Thyroid gland (tissue), 4 donors: ENCODE results near the gene ABI2.

Source experiments
- CTCF ChIP-seq, 6 experiments: fragments of 200-600 bp in 3 of 6; fragments of 450-650 bp in 3 of 6; sonication (generic) in 3 of 6; IDR thresholded peaks; one replicate each; pipeline ENCODE4 v1.5.1; 2016 to 2019; ENCODE audit warnings: antibody characterized with exemption in 6 of 6, mild to moderate bottlenecking in 2 of 6, inconsistent platforms in 1 of 6, moderate library complexity in 1 of 6
- POLR2A ChIP-seq, 2 donors: fragments of 450-650 bp; IDR thresholded peaks; one replicate each; pipeline ENCODE4 v1.6.1; 2017; ENCODE audit warnings: antibody characterized with exemption in 2 of 2, mild to moderate bottlenecking in 2 of 2, moderate library complexity in 1 of 2

- TF ChIP-seq CTCF (IDR thresholded peaks at IDR 0.05) = no peak
- no peak for TF ChIP-seq POLR2A (IDR thresholded peaks at IDR 0.05)
These were observed 141.4 kb downstream of the ABI2 start for GRCh38 chr2:203469546-203469945.
